Measurements from ENCODE around the gene MAFG. TPM values are rescaled to one million over a fixed set of nuclear protein-coding genes. Genes with fewer than 3 reads are reported as not detected.

Gene MAFG
- polyA plus RNA-seq, 12 donors, result 11.0 to 17.4 (median 13.7) TPM; not detected in 1

DNA sequence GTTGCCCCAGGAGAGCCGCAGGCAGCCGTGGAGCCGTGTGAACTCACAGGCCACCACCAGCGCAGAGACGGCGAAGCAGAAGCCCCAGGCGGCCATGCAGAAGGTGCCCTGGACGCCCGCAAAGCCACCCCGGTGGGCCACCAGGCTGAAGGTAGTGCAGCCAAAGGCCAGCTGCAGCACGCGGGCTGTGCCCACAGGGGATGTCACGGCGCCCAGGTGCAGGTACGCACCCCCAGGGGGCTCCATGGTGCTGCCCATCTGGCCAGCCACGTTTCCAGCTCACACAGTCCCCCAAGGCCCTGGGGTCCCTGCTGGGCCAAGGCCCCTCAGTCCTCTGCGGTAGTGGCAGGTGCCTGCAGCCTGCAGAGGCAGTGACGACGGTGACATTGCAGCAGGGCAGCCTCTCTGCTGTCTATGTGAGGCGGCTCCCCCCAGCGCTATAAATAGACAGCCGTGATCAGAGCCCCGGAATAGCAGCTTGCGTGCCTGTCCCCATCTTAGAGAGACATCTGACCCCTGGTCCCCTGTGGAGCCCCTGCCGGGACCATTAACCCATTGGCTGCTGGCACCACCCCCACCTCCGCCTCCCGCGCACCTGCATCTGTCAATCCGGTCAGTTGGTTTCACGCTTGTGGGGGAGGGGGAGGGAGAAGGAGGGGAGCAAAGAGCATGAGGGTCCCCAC lies 14.1 kb upstream of the MAFG start:
- DNase-seq, result no peak

DNA sequence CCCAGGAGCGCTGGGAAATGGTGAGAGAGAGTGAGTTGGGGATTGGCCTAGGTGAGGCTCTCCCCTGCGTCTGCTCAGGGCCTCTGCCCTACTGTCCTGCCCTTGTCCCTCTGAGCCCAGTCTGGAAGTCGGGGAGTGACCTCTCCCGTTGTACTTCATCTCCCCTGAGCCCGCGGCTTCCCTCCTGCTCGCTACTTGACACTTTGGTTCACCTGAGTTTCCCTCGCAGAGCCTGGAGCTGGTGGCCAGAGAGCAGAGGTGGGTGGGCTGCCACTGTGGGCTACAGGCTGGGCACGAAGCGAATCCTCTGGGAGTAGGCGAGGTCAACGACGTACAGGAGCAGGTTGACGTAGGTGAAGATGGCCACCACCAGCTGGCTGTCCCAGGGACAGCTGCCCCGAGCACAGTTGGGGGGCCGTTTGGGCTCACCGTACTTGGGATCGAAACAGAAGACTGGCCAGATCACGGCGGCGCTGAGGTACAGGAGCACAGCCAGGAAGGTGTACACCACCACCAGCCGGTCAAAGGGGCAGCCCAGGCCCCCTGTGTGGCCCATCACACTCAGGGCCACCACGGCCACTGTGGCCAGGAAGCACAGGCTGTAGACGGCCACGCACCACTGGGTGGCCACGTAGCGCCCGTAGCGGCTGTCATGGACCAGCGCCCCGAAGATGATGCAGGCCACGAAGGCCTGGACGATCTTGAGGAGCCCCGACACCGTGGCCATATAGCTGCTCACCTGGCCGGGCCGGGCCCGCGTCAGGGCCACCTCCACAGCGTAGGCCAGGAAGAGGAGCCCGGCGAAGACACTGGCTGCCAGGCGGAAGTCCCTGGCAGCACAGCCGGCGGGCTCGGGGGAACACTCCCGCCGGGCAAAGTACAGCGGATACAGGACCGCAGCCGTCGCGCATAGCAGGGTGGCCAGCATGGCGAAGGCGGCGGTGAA lies 13.3 kb upstream of the MAFG start:
- no peak for DNase-seq

DNA sequence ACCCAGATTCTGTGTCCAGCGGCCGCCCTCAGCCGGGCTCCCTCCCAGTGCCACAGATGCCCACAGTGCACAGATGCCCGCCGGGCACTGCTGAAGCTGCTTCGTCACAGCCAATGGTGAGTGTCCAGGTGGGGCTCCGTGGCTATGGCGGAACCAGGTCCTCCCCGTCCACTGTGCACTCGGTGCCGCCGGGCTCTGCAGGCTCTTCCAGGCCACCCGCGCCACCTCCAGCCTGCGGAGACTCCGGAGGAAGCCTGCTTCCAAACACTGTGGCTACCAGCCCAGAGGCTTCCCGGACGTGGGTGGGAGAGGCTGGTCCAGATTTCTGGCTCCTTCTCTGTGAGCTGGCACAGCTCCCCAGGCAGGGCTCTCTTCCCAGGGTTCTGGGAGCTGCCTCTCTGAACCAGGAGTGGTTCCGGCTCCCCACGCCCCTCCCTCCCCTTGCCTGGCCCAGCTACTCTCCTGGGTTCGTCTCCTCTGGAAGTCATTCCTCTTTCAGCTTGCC lies 12.4 kb upstream of the MAFG start:
- no peak for DNase-seq

DNA sequence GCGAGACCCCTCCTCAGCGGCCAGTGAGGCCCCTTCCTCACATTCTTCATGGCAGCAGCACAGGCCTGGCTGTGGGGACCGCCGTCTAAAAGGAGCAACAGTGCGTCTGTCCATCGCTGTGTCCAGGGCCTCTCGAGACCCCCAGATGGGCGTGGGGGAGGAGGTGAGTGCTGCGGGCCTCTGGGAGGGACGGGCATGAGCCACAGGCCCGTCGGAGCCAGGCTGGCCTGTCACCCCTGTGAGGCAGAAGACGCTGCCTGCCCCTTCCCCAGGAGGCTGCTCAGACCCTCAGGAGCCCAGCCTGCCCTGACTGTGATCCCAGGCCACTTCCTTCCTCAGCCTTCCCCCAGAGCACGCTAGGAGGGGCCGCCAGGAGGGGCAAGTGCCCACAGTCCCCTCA lies 11.7 kb upstream of the MAFG start:
- no peak for DNase-seq

DNA sequence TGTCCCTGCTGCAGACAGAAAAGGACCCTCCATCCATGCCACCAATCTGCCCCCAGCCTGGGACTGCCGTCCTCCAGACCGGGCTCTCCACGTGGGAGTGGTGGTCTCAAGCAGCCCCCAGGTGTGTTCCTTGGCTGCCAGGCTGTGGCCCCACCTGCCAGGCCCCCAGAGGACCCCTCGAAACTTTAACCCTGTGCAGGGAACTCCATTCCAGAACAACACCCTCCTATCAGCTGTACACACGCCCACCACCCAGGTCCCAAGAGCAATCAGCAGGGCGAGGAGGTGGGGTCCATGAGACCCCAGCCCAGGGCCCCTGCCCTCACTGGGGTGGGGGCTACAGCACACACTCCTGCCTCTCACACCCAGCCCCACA lies 8.2 kb upstream of the MAFG start:
- no peak for DNase-seq

DNA sequence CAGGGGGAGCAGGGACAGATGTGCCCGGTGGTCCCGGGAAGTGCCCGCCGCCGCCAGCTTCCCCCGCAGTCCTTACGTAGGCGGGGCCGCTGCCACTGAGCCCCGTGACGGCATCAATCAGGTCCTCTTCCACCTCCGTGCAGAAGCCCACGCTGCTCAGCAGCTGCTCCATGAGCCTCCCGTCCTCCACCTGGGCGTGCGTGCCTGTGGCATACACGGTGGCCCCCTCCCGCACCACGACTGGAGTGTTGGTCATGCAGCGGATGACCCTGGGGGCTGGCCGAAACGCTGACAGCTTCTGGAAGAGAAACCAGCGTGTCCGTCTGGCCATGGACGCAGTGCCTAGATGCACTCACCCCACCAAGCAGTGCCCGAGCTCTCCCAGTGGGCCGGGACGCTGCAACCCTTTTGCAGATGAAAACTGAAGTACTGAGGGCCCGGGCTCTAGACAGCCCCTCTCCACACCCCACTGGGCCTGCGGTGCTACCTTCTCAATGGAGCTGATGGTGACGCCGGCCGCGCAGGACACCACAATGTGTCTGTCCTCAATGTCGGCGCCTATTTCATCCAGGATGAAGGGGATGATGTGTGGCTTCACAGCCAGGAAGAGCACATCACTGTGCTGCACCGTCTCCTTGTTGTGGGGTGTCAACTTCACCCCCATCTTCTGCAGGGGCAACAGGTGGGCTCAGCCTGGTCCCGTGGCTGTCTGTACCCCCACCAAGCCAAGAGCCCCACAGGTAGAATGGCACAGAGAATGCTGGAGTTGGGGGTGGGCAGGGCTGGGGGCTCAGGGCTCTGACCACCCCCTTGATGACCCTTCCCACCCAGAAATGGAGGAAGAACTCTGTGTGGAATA lies 7.5 kb upstream of the MAFG start:
- DNase-seq, result no peak

DNA sequence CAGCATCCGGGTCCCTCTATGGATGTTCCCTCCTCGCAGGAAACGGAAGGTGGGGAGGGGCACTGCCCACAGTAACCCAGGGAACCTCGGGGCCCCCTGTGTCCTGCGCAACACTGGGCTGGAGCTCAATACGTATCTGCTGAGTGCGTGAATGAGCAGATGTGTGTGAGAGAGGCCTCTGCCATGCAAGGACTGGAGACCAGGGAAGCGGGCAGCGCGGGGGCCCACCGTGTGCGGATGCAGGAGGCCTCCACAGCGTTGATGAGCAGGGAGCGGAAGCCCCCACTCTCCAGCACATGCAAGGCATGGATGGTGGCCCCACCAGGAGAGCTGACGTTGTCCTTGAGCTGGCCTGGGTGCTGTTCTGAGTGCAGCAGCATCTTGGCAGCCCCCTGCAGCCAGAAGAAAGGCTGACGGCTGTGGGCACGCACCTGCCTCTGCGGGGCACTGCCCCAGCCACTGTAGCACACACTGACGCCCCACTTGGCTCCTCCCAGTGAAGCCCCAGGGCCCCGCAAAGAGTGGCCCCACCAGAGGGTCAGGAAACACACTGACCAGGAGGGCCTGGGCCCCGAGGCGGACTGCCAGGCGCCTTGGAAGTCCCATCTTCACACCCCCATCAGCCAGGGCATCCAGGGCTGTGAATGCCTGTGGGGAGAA lies 6.7 kb upstream of the MAFG start:
- DNase-seq, result no peak

DNA sequence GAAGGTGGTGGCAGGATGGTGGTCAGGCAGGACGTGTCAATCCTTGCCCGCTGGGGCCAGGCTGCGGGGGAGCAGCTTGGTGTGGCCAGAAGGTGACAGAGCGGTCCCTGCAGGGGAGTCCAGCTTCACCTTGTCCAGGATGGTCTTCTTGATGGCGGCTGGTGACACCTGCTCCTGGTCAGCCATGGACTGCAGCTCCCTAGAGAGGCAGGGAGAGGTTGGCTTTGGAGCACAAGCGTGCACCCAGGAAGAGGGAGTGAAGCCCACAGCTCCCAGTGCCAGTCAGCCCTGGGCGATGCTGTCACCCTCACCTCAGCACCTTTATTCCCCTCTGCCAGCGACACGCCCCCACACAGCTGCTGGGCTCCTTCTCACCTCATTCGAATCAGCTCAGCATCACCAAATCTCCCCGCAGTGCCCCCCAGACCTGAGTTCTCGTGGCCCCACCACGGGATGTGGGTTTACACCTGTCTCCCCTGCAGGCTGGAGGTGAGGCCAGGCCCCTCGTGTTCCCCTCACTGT lies 5.7 kb upstream of the MAFG start:
- no peak for DNase-seq

DNA sequence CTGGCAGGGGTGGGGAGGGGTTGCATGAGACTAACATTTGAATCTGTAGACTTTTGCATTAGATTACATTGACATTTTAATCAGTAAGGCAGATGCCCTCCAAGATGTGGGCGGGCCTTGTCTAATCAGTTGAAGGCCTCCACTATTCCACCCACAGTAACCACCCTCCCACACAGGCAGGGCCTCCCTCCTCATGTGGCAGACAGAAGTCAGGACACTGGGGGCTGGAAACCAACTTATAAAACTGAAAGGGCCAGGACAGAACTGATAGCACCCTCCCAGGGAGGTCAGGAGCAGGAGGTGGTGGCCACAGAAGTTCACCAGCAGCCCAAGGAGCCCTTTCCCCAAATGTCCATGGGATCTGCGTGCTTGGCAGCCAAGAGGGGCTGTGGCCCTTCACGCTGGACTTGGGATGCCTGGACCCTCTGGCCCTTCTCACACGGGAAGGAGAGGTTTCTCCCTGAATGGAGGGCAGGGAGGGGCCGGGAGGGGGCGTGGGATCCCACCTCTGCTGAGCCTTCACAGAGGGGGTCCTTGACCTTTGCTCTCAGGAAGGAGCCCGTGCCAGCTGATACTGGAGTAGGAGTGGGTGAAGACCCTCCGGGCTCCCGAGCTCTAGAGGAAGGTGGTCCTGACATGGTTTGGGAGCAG lies 4.9 kb upstream of the MAFG start:
- no peak for DNase-seq

DNA sequence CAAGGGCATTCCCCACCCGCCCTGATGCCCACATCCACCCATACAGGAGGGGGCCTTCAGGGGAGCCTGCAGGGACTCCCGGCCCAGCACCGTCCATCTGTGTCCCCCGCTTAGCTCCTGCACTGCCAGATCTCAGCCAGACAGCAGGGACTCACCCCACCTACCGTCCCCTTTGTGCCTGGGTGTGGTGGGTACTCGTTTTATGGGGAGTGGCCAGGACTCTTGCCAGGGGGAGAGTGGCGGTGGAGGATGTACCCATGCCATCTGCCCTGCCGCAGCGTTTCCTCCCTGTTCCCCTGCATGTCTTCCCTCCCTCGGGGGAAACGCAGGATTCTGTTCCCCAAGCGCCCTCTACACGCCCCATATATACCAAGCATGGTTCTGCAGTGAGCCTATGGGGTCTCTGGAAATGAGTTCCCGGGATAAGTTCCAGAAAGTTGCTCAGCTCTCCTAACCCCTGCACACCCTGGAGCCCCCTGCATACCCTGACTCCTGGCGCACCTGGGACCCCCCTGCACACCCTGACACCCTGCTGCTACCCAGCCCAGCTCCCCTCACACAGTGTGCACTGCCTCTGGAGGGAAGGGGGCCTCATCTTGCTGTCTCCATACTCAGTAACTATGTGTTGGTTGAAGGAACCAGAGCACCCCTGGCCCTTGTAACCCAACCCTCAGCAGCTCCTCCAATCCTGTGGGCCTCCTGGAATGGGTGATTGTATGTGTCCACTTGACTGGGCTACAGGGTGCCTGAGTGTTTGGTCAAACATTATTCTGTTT lies 4.2 kb upstream of the MAFG start:
- no peak for DNase-seq

DNA sequence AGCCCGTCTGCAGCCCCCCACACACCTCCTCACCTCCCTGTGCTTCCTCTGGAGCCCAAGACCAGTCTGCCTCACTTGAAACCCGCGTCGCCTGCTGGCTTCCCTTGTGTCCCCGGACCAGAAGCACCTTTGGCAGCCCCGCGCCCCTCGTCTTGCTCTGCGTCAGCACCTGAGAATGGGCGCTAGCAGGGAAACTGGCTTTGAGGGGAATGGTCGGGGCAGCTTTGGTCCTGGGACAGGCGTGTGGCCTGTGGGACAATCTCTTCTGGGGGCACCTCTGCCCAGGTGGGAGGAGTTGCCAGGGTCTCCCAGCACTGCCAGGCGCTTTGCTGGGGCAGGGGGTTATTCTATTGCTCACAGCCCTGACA lies 3.6 kb upstream of the MAFG start:
- no peak for DNase-seq

DNA sequence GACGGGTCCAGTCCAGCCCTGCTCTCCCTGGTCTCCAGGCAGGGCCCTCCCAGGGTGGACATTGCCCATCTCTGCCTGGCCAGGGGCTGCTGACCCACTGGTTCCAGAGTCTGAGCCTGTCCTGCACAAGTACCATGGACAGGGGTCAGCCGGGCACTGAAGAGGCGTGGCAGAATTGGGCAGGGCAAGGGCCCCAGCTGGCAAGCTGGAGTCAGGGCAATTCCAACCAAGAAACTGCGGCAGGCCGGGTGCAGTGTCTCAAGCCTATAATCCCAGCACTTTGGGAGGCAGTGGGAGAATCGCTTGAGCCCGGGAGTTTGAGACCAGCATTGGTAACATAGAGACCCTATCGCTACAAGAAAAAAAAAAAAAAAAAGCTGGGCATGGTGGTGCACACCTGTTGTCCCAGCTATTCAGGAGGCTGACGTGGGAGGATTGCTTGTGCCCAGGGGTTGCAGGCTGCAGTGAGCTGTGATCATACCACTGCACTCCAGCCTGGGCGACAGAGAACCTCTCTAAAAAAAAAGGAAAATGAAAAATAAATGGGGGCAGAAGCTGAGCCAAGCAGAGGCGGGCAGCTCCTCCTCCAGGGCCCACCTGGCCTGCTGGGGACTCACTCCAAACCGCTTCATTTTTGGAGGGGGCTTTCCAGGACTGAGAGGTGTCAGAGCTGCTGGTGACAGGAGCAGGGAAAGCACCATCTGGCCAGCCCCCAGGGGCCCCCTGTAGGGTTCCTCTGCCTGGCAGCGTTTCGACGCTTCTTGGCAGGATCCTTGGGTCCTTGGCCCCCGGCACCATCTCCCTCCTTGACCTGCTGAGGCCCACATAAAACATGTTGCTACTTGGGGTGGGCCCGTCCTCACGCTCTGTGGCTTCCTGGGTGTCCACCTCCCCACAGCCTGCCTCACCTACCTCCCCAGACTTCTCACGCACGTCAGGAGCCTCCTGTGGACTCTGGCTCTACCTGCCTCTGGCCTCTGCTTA lies 2.9 kb upstream of the MAFG start:
- no peak for DNase-seq

DNA sequence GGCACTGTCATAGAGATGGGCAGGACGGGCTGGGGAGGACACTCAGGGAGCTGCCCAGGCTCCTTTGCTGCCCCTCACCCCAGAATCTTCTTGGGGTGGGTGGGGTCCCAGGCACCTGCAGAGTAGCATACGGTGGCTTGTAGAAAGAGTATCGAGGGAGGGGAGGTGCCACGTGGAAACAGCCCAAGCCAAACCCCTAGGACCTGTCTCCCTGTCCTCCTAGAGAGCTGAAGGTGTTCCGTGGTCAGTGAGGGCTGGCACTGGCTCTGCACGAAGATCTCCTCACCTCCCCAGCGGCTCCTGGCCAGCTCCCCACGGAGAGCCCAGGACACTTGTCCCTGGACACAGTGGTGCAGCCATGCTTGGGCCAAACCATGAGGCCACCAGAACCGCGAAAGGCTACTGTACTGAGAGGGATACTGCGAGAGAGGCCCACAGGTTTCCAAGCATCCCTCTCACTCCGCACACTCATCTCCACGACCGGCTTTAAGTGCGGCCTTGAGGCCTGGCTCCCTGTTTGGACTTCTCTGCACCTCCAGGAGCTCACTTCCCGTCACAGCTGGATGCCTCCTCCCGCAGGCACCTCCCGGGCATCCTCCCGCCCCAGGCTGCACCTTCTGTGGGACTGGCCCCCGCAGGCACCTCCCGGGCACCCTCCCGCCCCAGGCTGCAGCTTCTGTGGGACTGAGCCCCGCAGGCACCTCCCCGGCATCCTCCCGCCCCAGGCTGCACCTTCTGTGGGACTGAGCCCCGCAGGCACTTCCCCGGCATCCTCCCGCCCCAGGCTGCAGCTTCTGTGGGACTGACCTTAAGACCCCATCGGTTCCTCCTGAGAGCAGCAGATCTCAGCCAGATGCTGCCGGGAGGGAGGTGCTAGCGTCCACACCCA lies 2.0 kb upstream of the MAFG start:
- DNase-seq, result no peak

DNA sequence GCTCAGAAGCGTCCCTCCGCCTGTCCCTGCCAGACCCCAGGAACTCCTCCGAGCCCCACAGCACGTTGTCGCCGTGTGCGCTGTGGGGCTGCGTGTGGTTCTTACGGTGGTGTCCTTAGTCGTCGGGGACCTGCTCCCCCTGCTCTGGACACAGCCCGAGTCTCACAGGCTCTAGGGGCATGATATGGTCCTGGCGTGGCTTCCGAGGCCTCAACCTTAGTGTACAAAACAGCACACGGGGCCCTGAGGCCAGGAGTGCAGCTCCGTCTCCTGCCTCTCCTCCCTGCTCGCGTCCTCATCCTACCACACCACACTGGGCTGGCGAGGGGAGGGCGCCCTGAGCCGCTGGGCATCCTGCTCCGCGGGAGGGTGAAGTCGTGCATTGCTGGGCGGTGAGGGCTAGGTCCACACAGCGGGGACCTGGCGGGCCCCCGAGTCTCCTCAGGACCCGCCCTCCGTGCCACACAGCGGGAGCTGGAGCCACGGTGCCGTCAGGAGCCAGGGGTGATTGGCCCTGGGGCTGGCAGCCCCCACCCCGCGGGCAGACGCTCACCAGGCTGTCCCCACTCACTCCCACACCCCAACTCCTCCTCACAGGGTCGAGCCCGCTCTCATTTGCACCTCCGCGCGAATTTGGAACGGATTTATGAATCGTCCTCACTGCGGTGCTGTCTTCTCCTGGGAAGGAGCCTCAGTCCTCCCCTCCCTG lies 1.2 kb upstream of the MAFG start:
- no peak for DNase-seq

DNA sequence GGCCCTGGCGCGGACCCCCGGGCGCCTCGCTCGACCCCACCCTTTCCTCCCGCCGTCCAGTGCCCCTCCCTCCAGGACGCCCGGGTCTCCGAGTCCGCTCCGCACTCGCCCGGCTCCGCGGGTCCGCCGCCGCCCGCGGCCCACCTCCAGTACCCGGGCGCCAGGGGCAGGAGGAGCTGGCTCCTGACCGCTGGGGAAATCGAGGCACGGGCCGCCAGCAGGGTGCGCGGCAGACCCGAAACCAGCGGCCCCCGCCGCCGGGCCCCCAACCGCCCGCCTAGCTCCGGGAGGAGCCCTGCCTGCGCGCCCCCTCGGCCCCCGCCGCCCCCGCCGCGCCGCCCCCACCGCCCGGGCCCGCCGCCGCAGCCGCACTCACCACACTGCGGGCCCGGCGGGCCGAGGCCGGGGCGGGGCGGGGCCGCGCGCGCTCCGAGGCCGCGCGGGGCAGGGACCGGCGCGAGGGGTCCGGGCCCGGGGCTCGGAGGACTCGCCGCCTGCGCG lies 333 bp downstream of the MAFG start:
- no peak for DNase-seq

DNA sequence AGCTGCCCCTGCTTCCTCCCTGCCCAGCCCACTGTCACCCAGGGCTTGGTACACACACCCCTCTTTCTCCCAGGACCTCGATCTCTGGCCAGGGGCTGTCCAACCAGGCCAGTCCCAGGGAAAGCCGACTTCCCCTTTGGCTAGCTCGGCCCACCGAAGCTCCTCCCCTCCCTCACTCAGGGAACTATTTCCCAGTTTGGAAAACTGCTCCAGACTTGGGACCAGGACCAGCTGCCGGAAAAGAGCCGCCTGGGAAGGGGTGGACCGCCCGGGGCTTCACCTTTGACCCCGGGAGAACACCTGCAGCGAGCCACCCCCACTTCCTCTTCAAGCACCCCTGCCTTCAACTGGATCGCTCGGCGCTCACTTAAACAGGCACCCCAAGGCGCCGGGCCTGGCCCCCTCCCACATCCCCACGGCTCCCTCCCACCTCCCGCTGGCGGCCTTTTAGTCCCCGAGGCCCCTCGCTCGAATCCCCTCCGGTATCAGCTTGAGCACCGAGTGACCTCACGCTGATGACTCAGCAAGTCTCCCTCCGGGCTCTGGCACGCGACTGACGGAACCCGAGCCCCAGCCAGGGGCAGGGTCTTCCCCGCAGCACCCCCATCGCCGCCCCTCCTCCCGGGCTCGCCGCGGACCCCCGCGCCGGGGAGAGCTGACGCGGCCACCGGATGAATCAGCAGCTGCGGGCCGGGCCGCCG lies 934 bp downstream of the MAFG start:
- peak; percentile 64 for DNase-seq

Measured in muscle of arm (tissue), 12 donors.